Stimulated activated effector memory CD8-positive, alpha-beta T cell treated with anti-CD3 and anti-CD28 coated beads, Interleukin-12 subunit alpha, Interleukin-12 subunit beta, amount 100 ng/mL, for 72 hours (primary cell): ENCODE measurements around the gene HDGFL2.

Source experiments
- ATAC-seq: fragments of 150-1000 bp; cut with Tn5 transposase; 2 replicates; pipeline ENCODE4 v1.10.0; 2021
- DNase-seq, 2 donors: peaks; one replicate each; pipeline ENCODE4 v3.0.0; 2021 to 2022; ENCODE audit warnings: low spot score in 2 of 2
- H3K27ac Mint-ChIP-seq: one replicate; pipeline ENCODE4 v1.8.0; 2022; ENCODE audit warnings: mild to moderate bottlenecking, mixed read lengths
- H3K36me3 Mint-ChIP-seq: one replicate; pipeline ENCODE4 v1.8.0; 2022; ENCODE audit warnings: mild to moderate bottlenecking, mixed read lengths
- H3K4me1 Mint-ChIP-seq: one replicate; pipeline ENCODE4 v1.8.0; 2022; ENCODE audit warnings: mixed read lengths
- H3K4me3 Mint-ChIP-seq: one replicate; pipeline ENCODE4 v1.8.0; 2022; ENCODE audit warnings: mild to moderate bottlenecking, mixed read lengths
- H3K9me3 Mint-ChIP-seq: one replicate; pipeline ENCODE4 v1.8.0; 2022; ENCODE audit warnings: mixed read lengths

The HDGFL2 gene

DNA sequence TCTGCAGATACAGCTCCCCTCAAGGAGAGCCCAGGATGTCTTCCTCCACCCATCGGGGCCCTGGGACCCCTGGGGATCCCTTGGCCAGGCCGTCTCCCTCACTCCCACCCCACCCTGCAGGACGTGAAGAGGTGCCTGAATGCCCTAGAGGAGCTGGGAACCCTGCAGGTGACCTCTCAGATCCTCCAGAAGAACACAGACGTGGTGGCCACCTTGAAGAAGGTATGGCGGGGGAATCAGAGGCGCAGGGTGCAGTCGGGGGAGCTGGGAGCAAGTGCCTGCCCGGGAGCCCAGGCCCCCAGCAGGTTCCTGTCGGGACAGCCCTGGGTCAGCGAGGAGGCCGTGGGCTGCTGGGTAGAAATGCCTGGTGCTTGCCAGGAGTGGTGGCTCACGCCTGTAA, 26.6 kb downstream of the HDGFL2 start:
- ATAC-seq (no peak), DNase-seq (no peak)
- Mint-ChIP-seq H3K4me3 (no peak overlapping the region), H3K27ac (no peak overlapping the region), H3K9me3 (no peaks in the 10 kb centered on the region), H3K4me1 (no peaks in the 10 kb centered on the region), H3K36me3 (peaks cover 35% of the 10 kb centered on the region)

DNA sequence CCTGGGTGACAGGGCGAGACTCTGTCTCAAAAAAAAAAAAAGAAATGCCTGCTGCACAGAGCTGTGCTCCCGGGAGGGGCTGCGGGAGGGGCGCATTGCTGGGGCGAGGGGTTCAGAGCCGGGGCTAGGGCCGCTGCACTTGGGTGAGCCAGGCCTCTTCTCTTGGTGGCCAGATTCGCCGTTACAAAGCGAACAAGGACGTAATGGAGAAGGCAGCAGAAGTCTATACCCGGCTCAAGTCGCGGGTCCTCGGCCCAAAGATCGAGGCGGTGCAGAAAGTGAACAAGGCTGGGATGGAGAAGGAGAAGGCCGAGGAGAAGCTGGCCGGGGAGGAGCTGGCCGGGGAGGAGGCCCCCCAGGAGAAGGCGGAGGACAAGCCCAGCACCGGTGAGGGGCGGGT, 27.2 kb downstream of the HDGFL2 start:
- DNase-seq, result no peak
- peaks cover 35% of the 10 kb centered on the region for H3K36me3 Mint-ChIP-seq
- ATAC-seq, result no peak
- no peaks in the 10 kb centered on the region for H3K9me3 Mint-ChIP-seq
- no peak overlapping the region for H3K27ac Mint-ChIP-seq
- no peaks in the 10 kb centered on the region for H3K4me1 Mint-ChIP-seq
- H3K4me3 Mint-ChIP-seq, result no peak overlapping the region

DNA sequence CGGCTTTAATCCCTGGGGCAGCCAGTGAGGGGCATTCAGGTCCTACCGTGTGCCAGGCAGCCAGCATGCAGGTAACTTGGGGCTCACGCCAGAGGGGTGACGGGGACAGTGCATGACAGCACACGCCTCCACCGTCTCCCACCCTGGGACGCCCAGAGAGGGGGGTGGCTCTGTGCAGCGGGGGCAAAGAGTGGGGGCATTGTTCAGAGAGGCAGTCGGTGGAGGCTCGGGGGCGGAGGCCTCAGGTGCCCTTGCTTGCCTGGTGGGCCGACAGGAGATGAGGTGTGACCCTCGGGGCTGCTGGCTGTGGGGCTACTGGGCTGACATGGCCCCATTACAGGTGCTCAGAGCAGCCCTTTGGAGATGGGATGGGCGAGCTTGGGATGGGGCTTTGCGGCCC, 27.8 kb downstream of the HDGFL2 start:
- Mint-ChIP-seq H3K4me1 (no peaks in the 10 kb centered on the region), H3K9me3 (no peaks in the 10 kb centered on the region), H3K4me3 (no peak overlapping the region), H3K36me3 (peaks cover 31% of the 10 kb centered on the region), H3K27ac (no peak overlapping the region)
- ATAC-seq (no peak), DNase-seq (no peak)

DNA sequence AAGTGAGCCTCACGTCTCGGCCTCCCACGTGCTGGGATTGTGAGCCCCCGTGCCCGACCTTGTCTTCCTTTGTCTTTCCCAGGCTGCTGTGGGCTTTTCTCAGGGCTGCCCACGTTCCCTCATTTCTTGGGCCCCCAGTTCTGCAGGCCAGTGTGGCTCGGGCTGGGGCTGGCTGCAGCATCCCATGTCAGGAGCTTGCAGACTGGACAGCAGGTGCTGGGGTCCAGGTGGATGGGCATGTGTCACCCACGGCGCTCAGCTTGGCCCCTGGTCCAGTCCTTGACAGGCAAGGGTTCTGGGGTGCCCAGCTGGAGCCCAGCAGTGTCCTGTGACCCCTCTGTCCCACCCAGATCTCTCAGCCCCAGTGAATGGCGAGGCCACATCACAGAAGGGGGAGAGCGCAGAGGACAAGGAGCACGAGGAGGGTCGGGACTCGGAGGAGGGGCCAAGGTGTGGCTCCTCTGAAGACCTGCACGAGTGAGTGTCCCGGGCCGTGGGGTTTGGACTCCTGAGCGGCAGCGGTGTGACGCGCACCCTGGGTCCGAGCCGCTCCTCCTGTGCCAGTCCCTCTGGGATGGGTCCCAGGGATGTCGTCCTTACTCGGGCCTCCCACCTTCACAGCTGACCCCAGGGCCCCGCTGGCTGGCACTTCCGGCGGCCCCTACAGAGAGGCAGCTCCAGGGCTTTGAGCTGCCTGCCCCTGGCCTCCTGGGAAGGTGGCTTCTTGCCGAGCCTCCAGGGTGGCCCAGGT, 28.9 kb downstream of the HDGFL2 start:
- H3K27ac Mint-ChIP-seq, result no peak overlapping the region
- no peak for DNase-seq
- no peak overlapping the region for H3K4me3 Mint-ChIP-seq
- no peak for ATAC-seq
- H3K4me1 Mint-ChIP-seq, result peaks cover 5% of the 10 kb centered on the region
- no peaks in the 10 kb centered on the region for H3K9me3 Mint-ChIP-seq
- peaks cover 25% of the 10 kb centered on the region for H3K36me3 Mint-ChIP-seq

DNA sequence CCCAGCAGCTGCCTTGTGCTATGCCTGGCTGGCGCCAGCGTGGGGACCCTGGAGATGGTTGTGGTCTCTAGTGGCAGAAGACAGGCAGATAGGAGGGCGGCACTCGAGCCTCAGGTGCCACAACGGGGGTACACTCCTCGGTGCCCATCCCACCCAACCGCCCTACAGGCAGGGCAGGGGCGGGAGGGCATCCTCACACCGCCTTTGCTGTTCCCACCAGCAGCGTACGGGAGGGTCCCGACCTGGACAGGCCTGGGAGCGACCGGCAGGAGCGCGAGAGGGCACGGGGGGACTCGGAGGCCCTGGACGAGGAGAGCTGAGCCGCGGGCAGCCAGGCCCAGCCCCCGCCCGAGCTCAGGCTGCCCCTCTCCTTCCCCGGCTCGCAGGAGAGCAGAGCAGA, 29.6 kb downstream of the HDGFL2 start:
- Mint-ChIP-seq H3K27ac (no peak overlapping the region), H3K4me1 (peaks cover 12% of the 10 kb centered on the region), H3K9me3 (no peaks in the 10 kb centered on the region), H3K4me3 (no peak overlapping the region), H3K36me3 (peaks cover 27% of the 10 kb centered on the region)
- DNase-seq (no peak), ATAC-seq (no peak)

DNA sequence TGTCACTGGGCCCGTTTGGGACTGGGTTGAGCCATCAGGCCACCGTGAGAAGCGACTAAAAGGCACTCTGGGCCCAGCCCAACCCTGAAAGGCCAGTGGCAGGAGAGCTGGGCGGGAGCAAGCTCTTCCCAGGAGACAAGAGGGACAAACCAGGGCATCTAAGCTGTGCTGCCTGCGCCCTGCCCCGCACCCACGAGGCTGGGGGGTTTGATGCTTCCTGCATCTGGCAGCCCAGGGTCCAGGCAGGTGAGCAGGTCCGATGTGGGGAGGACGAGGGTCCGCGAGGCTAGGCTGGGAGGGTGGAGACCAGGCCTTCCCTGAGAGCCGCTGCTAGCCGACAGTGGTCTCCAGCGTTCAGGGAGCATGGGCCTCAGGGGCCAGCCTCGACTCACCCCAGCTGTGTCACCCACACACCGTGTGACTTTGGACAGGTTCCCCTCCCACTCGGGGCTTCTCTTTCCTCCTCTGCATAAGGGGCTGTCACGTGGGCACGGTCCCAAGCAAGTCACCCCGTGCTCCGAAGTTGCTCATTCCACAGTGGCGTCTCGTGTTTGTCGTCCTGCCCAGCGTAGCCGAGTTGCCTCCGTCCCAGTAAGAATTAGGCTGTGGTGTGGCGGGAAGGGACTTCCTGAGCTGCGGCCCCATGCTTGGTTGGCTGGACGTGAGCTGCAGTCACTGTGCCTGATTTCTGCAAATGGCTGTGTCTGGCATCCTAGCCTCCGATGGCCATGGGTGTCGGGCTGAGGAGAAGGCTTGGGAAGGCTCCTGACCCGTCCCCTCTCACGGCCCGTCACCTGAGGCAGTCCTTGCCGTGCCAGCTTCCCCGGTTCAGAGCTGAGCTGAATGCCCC, 30.4 kb downstream of the HDGFL2 start:
- H3K4me3 Mint-ChIP-seq, result no peak overlapping the region
- H3K27ac Mint-ChIP-seq, result no peak overlapping the region
- peaks cover 27% of the 10 kb centered on the region for H3K36me3 Mint-ChIP-seq
- H3K4me1 Mint-ChIP-seq, result peaks cover 14% of the 10 kb centered on the region
- H3K9me3 Mint-ChIP-seq, result no peaks in the 10 kb centered on the region
- no peak for ATAC-seq
- no peak for DNase-seq

DNA sequence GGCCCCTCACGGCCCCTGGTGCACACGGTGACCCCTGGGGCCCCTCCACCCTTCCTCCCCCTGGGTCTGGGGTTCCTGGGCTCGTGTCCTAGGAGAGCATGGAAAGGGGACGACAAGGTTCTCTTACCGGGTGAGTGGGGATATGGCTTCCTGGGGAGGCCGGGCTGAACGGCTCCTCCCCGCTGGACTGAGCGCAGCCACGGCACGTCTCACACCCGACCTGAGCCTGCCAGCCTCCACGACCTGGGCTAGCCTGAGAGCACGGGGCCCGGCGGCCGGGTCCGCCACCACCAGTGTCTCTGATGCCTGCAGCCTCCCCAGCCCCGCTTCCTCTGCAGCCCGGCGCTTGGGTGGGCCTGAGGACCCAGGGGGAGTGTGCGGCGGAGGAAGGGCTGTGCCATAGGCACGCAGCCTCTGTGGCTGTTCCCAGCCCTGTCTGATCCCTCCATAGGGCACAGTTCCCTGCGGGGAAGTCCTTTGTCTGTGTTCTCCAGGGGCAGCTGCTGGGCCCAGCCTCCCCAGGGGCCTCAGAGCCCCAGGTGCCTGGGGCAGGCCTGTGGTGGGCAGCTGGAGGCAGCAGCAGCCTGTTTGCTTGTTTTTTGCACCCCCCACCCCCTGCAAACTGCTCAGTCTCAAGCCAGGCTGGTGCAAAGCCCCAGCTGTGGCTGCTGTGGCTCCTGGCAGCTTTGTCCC, 31.2 kb downstream of the HDGFL2 start:
- no peak for DNase-seq
- Mint-ChIP-seq H3K9me3 (no peaks in the 10 kb centered on the region), H3K27ac (no peak overlapping the region), H3K36me3 (peaks cover 27% of the 10 kb centered on the region), H3K4me3 (no peak overlapping the region), H3K4me1 (peaks cover 14% of the 10 kb centered on the region)
- ATAC-seq, result no peak

DNA sequence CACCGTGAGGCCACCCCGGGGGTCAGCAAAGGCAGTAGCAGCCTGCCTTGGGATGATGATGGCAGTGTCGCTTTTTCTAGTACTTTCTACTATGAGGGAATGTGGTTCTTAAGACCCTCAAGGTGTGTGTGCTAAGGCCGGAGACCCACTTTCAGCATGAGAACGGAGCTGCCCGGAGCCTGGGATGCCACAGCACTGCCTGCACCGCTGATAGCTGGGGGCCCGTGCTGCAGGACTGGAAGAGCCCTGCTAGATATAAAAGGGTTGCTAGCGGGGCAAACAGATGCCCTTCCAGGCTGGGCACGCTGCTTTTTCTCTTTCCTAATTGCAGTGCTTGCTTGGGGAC, 31.7 kb downstream of the HDGFL2 start:
- no peaks in the 10 kb centered on the region for H3K9me3 Mint-ChIP-seq

DNA sequence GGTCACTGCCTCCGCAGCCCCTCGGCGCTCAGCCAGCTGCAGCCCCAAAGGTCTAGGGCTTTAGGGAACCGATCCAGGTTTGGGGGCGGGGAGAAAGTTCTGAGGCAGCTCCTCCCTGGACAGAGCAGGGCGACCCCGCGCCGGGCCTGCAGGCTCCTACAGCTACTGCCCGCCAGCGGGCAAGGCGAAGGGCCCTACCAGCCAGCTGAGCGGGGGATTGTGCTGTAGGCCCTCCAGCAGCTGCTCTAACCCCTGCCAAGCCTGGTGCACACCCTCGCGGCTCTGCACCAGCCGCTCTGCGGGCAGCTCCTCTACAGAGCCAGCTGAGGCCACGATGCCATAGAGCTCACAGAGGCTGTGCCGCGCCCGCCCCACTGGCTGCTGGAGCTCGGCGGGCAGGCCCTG, 32.2 kb downstream of the HDGFL2 start:
- DNase-seq (no peak), ATAC-seq (no peak)
- H3K4me1 Mint-ChIP-seq, result peaks cover 14% of the 10 kb centered on the region
- no peak overlapping the region for H3K4me3 Mint-ChIP-seq
- H3K36me3 Mint-ChIP-seq, result peaks cover 27% of the 10 kb centered on the region
- no peaks in the 10 kb centered on the region for H3K9me3 Mint-ChIP-seq
- no peak overlapping the region for H3K27ac Mint-ChIP-seq

More for the DNA sequence above, 31.7 kb downstream of the HDGFL2 start:
- ATAC-seq, result no peak
- peaks cover 14% of the 10 kb centered on the region for H3K4me1 Mint-ChIP-seq
- no peak overlapping the region for H3K4me3 Mint-ChIP-seq
- DNase-seq, result no peak
- H3K27ac Mint-ChIP-seq, result no peak overlapping the region
- peaks cover 27% of the 10 kb centered on the region for H3K36me3 Mint-ChIP-seq

DNA sequence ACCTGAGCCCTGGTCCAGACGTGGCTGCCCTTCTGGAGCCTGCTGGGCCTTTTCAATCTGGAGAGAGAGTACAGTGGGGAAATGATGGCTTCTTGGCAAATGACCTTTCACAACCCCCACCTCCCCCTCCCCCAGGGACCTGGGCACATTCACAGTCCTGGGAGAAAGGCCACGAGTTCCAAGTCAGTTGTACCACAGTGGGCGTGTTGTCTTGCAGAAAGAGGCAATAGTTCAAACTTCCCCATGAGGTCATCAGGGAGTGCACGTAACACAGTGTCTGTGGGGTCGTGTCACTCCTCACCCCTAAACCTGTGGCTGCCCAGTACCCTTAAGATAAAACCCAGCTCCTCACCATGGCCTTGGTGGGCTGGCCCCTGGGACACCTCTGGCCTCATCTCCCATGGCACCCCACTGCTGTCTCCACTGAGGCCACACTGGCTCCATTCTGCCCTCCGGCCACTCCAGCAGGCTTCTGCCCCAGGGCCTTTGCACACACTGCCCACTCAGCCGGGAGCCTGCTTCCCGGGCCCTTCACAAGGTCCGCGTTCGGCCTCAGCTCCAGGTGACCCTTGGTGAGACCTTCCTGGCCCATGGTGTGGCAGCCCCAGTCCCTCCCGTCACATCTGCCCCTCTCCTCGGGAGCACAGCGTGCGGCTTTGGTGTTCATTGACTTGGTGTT, 32.9 kb downstream of the HDGFL2 start:
- H3K4me3 Mint-ChIP-seq, result no peak overlapping the region
- no peak for ATAC-seq

DNA sequence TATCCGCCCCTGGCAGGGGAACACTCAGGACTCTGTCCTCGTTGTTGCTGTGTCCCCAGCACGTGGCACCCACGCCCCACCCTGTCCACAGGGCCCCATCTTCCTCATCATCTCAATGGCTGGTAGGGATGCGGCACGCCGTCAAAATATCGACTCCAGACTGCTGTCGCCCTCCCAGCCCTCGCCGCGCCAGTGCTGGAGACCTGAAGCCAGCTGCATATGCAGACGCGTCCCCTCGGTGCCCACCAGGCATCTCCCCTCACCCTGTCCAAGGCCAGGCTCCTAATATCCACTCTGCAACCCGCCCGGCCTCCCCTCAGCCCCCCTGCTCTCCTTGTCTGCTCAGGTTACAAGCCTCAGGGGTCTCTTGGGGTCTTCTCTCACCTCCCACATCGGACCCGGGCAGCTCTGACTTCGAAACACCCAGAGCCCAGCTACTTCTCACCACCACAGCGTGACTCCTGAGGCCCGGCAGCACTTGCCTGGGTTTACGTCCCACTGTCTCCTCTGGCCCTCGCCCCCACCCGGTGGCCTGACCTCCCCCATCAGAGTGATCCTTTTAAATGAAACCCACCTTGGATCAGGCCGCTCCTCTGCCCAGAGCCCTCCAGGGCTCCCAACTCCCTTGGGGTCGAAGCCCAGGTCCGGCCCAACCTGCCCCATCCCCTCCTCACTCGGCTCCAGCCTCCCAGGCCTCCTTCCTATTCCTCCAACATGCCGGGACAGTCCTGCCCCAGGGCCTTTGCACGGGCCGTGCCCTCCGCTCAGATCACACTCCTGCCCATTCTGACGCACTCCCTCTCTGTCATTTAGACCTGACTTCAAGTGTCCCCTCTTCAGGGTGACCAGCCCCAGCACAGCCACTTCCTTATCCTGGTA, 33.7 kb downstream of the HDGFL2 start:
- Mint-ChIP-seq H3K4me1 (peaks cover 14% of the 10 kb centered on the region), H3K27ac (peak overlapping the region; percentile 86), H3K36me3 (peaks cover 19% of the 10 kb centered on the region), H3K4me3 (no peak overlapping the region), H3K9me3 (no peaks in the 10 kb centered on the region)
- no peak for DNase-seq
- no peak for ATAC-seq

More for the DNA sequence above, 32.9 kb downstream of the HDGFL2 start:
- no peak for DNase-seq
- H3K9me3 Mint-ChIP-seq, result no peaks in the 10 kb centered on the region
- H3K4me1 Mint-ChIP-seq, result peaks cover 14% of the 10 kb centered on the region
- H3K36me3 Mint-ChIP-seq, result peaks cover 22% of the 10 kb centered on the region
- H3K27ac Mint-ChIP-seq, result peak overlapping the region; percentile 86

DNA sequence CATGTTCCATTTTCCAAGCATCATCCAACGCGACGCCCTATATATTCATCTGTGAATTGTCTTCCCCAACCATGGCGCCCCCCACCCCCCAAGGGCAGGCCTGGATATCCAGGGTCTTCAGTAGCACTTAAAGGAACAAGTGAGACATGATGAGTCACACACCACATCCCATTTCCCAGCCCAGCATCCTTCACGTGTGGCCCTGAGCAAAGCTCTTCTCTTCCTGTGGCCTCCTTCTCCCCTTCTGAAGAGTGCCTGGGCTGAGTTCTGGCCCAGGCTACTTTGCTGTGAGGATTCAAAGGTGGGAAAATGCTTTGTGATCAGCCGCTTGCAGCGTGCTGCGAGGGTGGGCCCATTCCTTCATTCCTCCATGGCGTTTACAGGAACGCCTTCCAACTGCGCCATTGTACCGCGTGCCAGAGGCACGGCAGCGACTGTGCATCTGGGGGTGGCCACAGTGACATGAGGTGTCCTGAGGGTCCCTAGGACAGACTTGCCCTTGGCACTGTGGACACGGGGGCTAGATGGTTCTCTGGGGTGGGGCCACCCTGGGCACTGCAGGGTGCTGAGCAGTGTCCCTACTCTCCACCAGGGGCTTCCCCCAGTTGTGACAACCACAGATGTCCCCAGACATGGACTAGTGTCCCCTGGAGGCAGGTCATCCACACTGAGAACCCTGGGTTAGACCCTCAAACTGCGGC, 34.5 kb downstream of the HDGFL2 start:
- H3K27ac Mint-ChIP-seq, result peak overlapping the region; percentile 86

DNA sequence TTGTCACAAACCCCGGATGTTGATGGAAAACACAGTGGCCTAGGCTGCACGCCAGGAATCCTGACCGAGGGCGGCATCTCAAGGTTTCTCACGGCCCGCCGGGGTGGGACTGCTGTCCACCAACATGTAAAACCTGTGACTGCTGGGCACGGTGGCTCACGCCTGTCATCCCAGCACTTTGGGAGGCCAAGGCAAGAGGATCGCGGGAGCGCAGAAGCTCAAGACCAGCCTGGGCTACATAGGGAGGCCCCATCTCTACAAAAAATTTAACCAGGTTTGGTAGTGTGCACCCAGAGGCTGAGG, 35.0 kb downstream of the HDGFL2 start:
- DNase-seq (no peak), ATAC-seq (no peak)
- Mint-ChIP-seq H3K4me1 (peaks cover 14% of the 10 kb centered on the region), H3K4me3 (no peak overlapping the region), H3K9me3 (no peaks in the 10 kb centered on the region), H3K36me3 (peaks cover 19% of the 10 kb centered on the region), H3K27ac (peak overlapping the region; percentile 86)

More for the DNA sequence above, 34.5 kb downstream of the HDGFL2 start:
- DNase-seq (no peak), ATAC-seq (peak; percentile 49)
- no peak overlapping the region for H3K4me3 Mint-ChIP-seq
- no peaks in the 10 kb centered on the region for H3K9me3 Mint-ChIP-seq
- H3K4me1 Mint-ChIP-seq, result peaks cover 14% of the 10 kb centered on the region
- H3K36me3 Mint-ChIP-seq, result peaks cover 19% of the 10 kb centered on the region

DNA sequence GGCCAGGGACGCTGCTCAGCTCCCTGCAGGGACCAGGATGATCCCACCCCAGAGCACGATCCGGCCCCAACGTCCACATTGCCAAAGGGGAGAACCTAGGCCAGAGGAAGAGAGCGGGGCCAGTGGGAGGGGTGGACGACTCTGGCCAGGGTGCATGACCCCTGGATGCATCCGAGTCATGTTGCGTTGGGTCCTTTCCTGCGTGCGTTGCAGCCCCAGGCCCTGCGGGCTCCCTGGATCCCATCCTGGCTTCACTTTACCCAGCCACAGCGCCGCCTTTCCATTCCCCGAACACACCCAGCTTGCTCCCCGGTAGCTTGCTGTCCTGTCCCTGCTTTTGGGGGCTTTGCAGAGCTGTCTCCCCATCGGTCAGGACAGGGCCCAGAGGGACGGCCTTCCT, 35.7 kb downstream of the HDGFL2 start:
- Mint-ChIP-seq H3K4me3 (no peak overlapping the region), H3K4me1 (peaks cover 14% of the 10 kb centered on the region), H3K27ac (peak overlapping the region; percentile 67), H3K9me3 (no peaks in the 10 kb centered on the region), H3K36me3 (peaks cover 13% of the 10 kb centered on the region)
- no peak for ATAC-seq
- no peak for DNase-seq
